HFF-Myc (cell line): Measurements from ENCODE around the gene PKM.
"Not testable (repeated sequence)": the region's sequence is repeated elsewhere in the genome, so short reads cannot be mapped to it uniquely, and the experiment has no call there.

Experiments
- DNase-seq: peaks from one replicate; pipeline ENCODE4 v3.0.0-alpha.2; 2011; ENCODE audit warnings: low read depth; ENCODE audit errors: extremely low read depth
- H3K4me3 ChIP-seq: replicated peaks from 2 replicates; pipeline ENCODE4 v1.5.1; 2011; ENCODE audit warnings: low read depth, mild to moderate bottlenecking, control low read depth, low read length
- CTCF ChIP-seq: IDR thresholded peaks from 2 replicates; pipeline ENCODE4 v1.5.1; 2012; ENCODE audit warnings: mild to moderate bottlenecking, low read depth, low read length, control low read depth; ENCODE audit errors: missing control alignments

The PKM gene

GRCh38 chr15:72231066-72231832 lies at the start of gene PKM:
Gene PKM, minus strand, starts transcription at chr15:72231190. Its CDS starts 12,093 bp downstream, at chr15:72219097.
- H3K4me3 ChIP-seq, result peak within 1 kb of the TSS; percentile 84
- TF ChIP-seq CTCF, result no peak
- DNase-seq, result peak; percentile 97

GRCh38 chr15:72280751-72281150 lies 49.8 kb upstream of the PKM start:
- TF ChIP-seq CTCF, result no peak

GRCh38 chr15:72278737-72279136 lies 47.7 kb upstream of the PKM start:
- no peak for DNase-seq
- TF ChIP-seq CTCF, result no peak
- H3K4me3 ChIP-seq, result no peak overlapping the region

More at GRCh38 chr15:72280751-72281150, 49.8 kb upstream of the PKM start:
- no peak overlapping the region for H3K4me3 ChIP-seq
- DNase-seq, result no peak

- TF ChIP-seq CTCF, result no peak
- H3K4me3 ChIP-seq, result no peak overlapping the region
Observed at GRCh38 chr15:72276326-72276700, 45.3 kb upstream of the PKM start.

GRCh38 chr15:72275635-72276325 lies 44.8 kb upstream of the PKM start:
- not testable (repeated sequence) for DNase-seq, H3K4me3 ChIP-seq

More at GRCh38 chr15:72276326-72276700, 45.3 kb upstream of the PKM start:
- DNase-seq, result no peak

- peak overlapping the region; percentile 76 for H3K4me3 ChIP-seq
- TF ChIP-seq CTCF, result no peak
- DNase-seq, result no peak
Observed at GRCh38 chr15:72272997-72273352, 42.0 kb upstream of the PKM start.

- peak; percentile 85 for DNase-seq
Observed at GRCh38 chr15:72272213-72272996, 41.4 kb upstream of the PKM start, which contains the start of gene PARP6. Gene PARP6, minus strand, starts transcription at chr15:72272554. Its CDS starts 5,077 bp downstream, at chr15:72267477.

More at GRCh38 chr15:72272213-72272996, 41.4 kb upstream of the PKM start, which contains the start of gene PARP6:
- TF ChIP-seq CTCF, result peak; percentile 58
- H3K4me3 ChIP-seq, result peak within 1 kb of the TSS; percentile 76
